SK-N-SH (cell line): Measurements from ENCODE around the gene POLR3B.

Source experiments
- CTCF ChIP-seq: fragments of 200-600 bp; sonication (generic); IDR thresholded peaks from 2 replicates; pipeline ENCODE4 v1.6.1; 2017; ENCODE audit warnings: antibody characterized with exemption, mild to moderate bottlenecking, moderate library complexity
- EZH2phosphoT487 ChIP-seq: fragments of 200-600 bp; sonication (generic); IDR thresholded peaks from 2 replicates; pipeline ENCODE4 v1.6.1; 2017; ENCODE audit warnings: low read depth, mixed run types, mild to moderate bottlenecking, antibody characterized with exemption, moderate library complexity, borderline replicate concordance
- MXI1 ChIP-seq: IDR thresholded peaks from 2 replicates; pipeline ENCODE4 v1.6.1; 2012; ENCODE audit warnings: mild to moderate bottlenecking, low read depth, low read length, improper control_type of control experiment
- POLR2AphosphoS5 ChIP-seq: IDR thresholded peaks from 2 replicates; pipeline ENCODE4 v1.6.1; 2012; ENCODE audit warnings: low read depth, low read length
- REST ChIP-seq: IDR thresholded peaks from 2 replicates; pipeline ENCODE4 v1.6.1; 2012; ENCODE audit warnings: mild to moderate bottlenecking, low read depth, low read length, moderate library complexity
- SMC3 ChIP-seq: IDR thresholded peaks from 2 replicates; pipeline ENCODE4 v1.6.1; 2012; ENCODE audit warnings: low read depth, low read length, improper control_type of control experiment

- TF ChIP-seq SMC3 (no peak), MXI1 (no peak), CTCF (no peak), POLR2AphosphoS5 (no peak), EZH2phosphoT487 (no peak), REST (no peak)
These were observed 131.3 kb downstream of the POLR3B start for GRCh38 chr12:106488884-106489283.
